H1 (cell line): Measurements from ENCODE around the gene THEM5.

Source experiments
- ATF2 ChIP-seq: IDR thresholded peaks from 2 replicates; pipeline ENCODE4 v1.6.1; 2012; ENCODE audit warnings: low read length, inconsistent platforms
- BCL11A ChIP-seq, 2 experiments: IDR thresholded peaks; one replicate each; pipeline ENCODE4 v1.6.1; 2011; ENCODE audit warnings: low read depth in 2 of 2, low read length in 2 of 2, mild to moderate bottlenecking in 2 of 2
- CHD2 ChIP-seq: IDR thresholded peaks from 2 replicates; pipeline ENCODE4 v1.6.1; 2012; ENCODE audit warnings: low read length, improper control_type of control experiment
- CTCF ChIP-seq, 3 experiments: IDR thresholded peaks; 1 replicate in 2 of 3; 2 replicates in 1 of 3; pipeline versions ENCODE4 v1.5.1 to v1.6.1; 2011; ENCODE audit warnings: low read length in 3 of 3, mild to moderate bottlenecking in 3 of 3, inconsistent platforms in 2 of 3, low read depth in 1 of 3, moderate library complexity in 1 of 3; ENCODE audit not compliant: insufficient read depth in 1 of 3; ENCODE audit errors: control extremely low read depth in 1 of 3
- EZH2 ChIP-seq: fragments of 200-600 bp; sonication (generic); IDR thresholded peaks from 2 replicates; pipeline ENCODE4 v1.7.1; 2012; ENCODE audit warnings: low read depth, mild to moderate bottlenecking, moderate library complexity, low read length, inconsistent platforms; ENCODE audit not compliant: severe bottlenecking
- POLR2AphosphoS5 ChIP-seq: IDR thresholded peaks from 2 replicates; pipeline ENCODE4 v1.6.1; 2011; ENCODE audit warnings: low read depth, low read length

GRCh38 chr1:151809290-151809984 lies 44.1 kb downstream of the THEM5 start:
- TF ChIP-seq CHD2: no peak
- no peak for TF ChIP-seq EZH2
- TF ChIP-seq ATF2: no peak
- TF ChIP-seq CTCF (IDR thresholded peaks at IDR 0.05; ENCODE audit: control extremely low read depth in 1 of 3, insufficient read depth in 1 of 3, low read depth in 1 of 3, low read length in 3 of 3): no peak
- TF ChIP-seq POLR2AphosphoS5: no peak
- TF ChIP-seq BCL11A (IDR thresholded peaks at IDR 0.05; ENCODE audit: low read depth in 2 of 2, low read length in 2 of 2): no peak
